ENCODE measurements around the gene ETV1.

ETV1 gene

GRCh38 chr7:14018751-14019150 lies 29.3 kb upstream of the ETV1 start:
- no peak for TF ChIP-seq CTCF (IDR thresholded peaks at IDR 0.05; ENCODE audit: low read depth, low read length, missing control alignments)
- no peak for DNase-seq (ENCODE audit: extremely low read depth, low read depth)
- H3K4me3 ChIP-seq (replicated peaks; ENCODE audit: low read depth, low read length): no peak overlapping the region

- TF ChIP-seq CTCF (IDR thresholded peaks at IDR 0.05; ENCODE audit: low read depth, low read length, missing control alignments): no peak
- no peak for DNase-seq (ENCODE audit: extremely low read depth, low read depth)
- H3K4me3 ChIP-seq (replicated peaks; ENCODE audit: low read depth, low read length): no peak overlapping the region
Measured at GRCh38 chr7:14016950-14017349, 27.5 kb upstream of the ETV1 start.

- no peak for DNase-seq (ENCODE audit: extremely low read depth, low read depth)
- TF ChIP-seq CTCF (IDR thresholded peaks at IDR 0.05; ENCODE audit: low read depth, low read length, missing control alignments): no peak
- H3K4me3 ChIP-seq (replicated peaks; ENCODE audit: low read depth, low read length): no peak overlapping the region
Measured at GRCh38 chr7:14013898-14014297, 24.4 kb upstream of the ETV1 start.

GRCh38 chr7:14009453-14010418 lies 20.3 kb upstream of the ETV1 start:
- no peak for TF ChIP-seq CTCF (IDR thresholded peaks at IDR 0.05; ENCODE audit: low read depth, low read length, missing control alignments)
- DNase-seq (ENCODE audit: extremely low read depth, low read depth): no peak
- H3K4me3 ChIP-seq (replicated peaks; ENCODE audit: low read depth, low read length): no peak overlapping the region

GRCh38 chr7:14001139-14001538 lies 11.7 kb upstream of the ETV1 start:
- no peak overlapping the region for H3K4me3 ChIP-seq (replicated peaks; ENCODE audit: low read depth, low read length)
- no peak for DNase-seq (ENCODE audit: extremely low read depth, low read depth)
- TF ChIP-seq CTCF (IDR thresholded peaks at IDR 0.05; ENCODE audit: low read depth, low read length, missing control alignments): no peak

- H3K4me3 ChIP-seq (replicated peaks; ENCODE audit: low read depth, low read length): no peak overlapping the region
- DNase-seq (ENCODE audit: extremely low read depth, low read depth): no peak
- no peak for TF ChIP-seq CTCF (IDR thresholded peaks at IDR 0.05; ENCODE audit: low read depth, low read length, missing control alignments)
Measured at GRCh38 chr7:14000247-14000646, 10.8 kb upstream of the ETV1 start.
